PC-3 (cell line): ENCODE measurements around the gene SNCA. TPM values are rescaled to one million over a fixed set of nuclear protein-coding genes. Genes with fewer than 3 reads are reported as not detected.

Source experiments
- ATAC-seq: fragments of 200-7000 bp; cut with Tn5 transposase; 2 replicates; pipeline ENCODE4 v1.9.1; 2020; ENCODE audit warnings: mild to moderate bottlenecking, moderate library complexity
- Bru-seq: library from RNA; stranded (reverse); fragments of 400-500 nt; gene quantifications from one replicate; lab custom pipeline; 2021; lab: Mats Ljungman, UMichigan
- BruChase-seq, 2 experiments: library from RNA; stranded (reverse); fragments of 400-500 nt; gene quantifications; one replicate each; lab custom pipeline; 2021; lab: Mats Ljungman, UMichigan
- BruUV-seq: library from RNA; stranded (reverse); fragments of 400-500 nt; replicated peaks from 2 replicates; lab custom pipeline; 2021; lab: Mats Ljungman, UMichigan
- CTCF ChIA-PET: fragments of 300-600 bp; sonication (Branson Sonifier 250); formaldehyde crosslinking; loops from one replicate; lab custom pipeline; 2022; ENCODE audit warnings: antibody characterized with exemption; lab: Charles Lee
- POLR2A ChIA-PET: fragments of 300-600 bp; sonication (Branson Sonifier 250); formaldehyde crosslinking; loops from one replicate; lab custom pipeline; 2022; ENCODE audit warnings: antibody characterized with exemption; ENCODE audit not compliant: unreplicated experiment; lab: Charles Lee
- DNase-seq: peaks from one replicate; pipeline ENCODE4 v3.0.0-alpha.2; 2015
- H2AFZ ChIP-seq: fragments of 300-600 bp; sonication (generic); 2 replicates; pipeline ENCODE4 v1.6.0; 2016; ENCODE audit warnings: antibody characterized with exemption, low read length
- H3F3A ChIP-seq: fragments of 300-600 bp; sonication (generic); one replicate; pipeline ENCODE4 v1.6.0; 2017; ENCODE audit warnings: antibody characterized with exemption, low read length, control low read depth, mild to moderate bottlenecking; ENCODE audit not compliant: unreplicated experiment
- H3K27ac ChIP-seq: fragments of 300-600 bp; sonication (generic); 2 replicates; pipeline ENCODE4 v1.5.1; 2016; ENCODE audit warnings: mild to moderate bottlenecking, low read length
- H3K27me3 ChIP-seq: fragments of 300-600 bp; sonication (generic); 2 replicates; pipeline ENCODE4 v1.6.1; 2016; ENCODE audit warnings: low read length, mixed read lengths
- H3K36me3 ChIP-seq: fragments of 300-600 bp; sonication (generic); 2 replicates; pipeline ENCODE4 v1.6.1; 2016; ENCODE audit warnings: low read depth, mixed run types, low read length, mixed read lengths
- H3K4me1 ChIP-seq: fragments of 300-600 bp; sonication (generic); 2 replicates; pipeline ENCODE4 v1.5.1; 2016; ENCODE audit warnings: low read length; ENCODE audit not compliant: insufficient read depth
- H3K4me2 ChIP-seq: fragments of 300-600 bp; sonication (generic); 2 replicates; pipeline ENCODE4 v1.6.0; 2016; ENCODE audit warnings: low read length
- H3K4me3 ChIP-seq: fragments of 300-600 bp; sonication (generic); 2 replicates; pipeline ENCODE4 v1.5.1; 2016; ENCODE audit warnings: mild to moderate bottlenecking, low read length, mixed read lengths
- H3K79me2 ChIP-seq: fragments of 300-600 bp; sonication (generic); 2 replicates; pipeline ENCODE4 v1.6.1; 2017; ENCODE audit warnings: low read length, mixed read lengths
- H3K9ac ChIP-seq: fragments of 300-600 bp; sonication (generic); 2 replicates; pipeline ENCODE4 v1.6.0; 2016; ENCODE audit warnings: mild to moderate bottlenecking, low read length
- H3K9me2 ChIP-seq: fragments of 300-600 bp; sonication (generic); replicated peaks from 2 replicates; pipeline ENCODE4 v1.6.1; 2016; ENCODE audit warnings: mixed run types, low read length, mixed read lengths
- H3K9me3 ChIP-seq: fragments of 300-600 bp; sonication (generic); 2 replicates; pipeline ENCODE4 v1.6.1; 2016; ENCODE audit warnings: low read length, mixed read lengths
- H4K20me1 ChIP-seq: fragments of 300-600 bp; sonication (generic); 2 replicates; pipeline ENCODE4 v1.6.1; 2016; ENCODE audit warnings: low read length, mixed read lengths
- CTCF ChIP-seq: fragments of 300-600 bp; sonication (generic); conservative IDR thresholded peaks from 2 replicates; pipeline ENCODE4 v1.5.1; 2017; ENCODE audit warnings: antibody characterized with exemption, low read depth, mild to moderate bottlenecking, low read length
- EZH2 ChIP-seq: fragments of 300-600 bp; sonication (generic); IDR thresholded peaks from one replicate; pipeline ENCODE4 v1.6.1; 2017; ENCODE audit warnings: antibody characterized with exemption, mild to moderate bottlenecking, low read length; ENCODE audit not compliant: unreplicated experiment
- EZH2phosphoT487 ChIP-seq: fragments of 300-600 bp; sonication (generic); IDR thresholded peaks from 2 replicates; pipeline ENCODE4 v1.6.1; 2018; ENCODE audit warnings: mild to moderate bottlenecking, antibody characterized with exemption, low read length, borderline replicate concordance
- intact Hi-C: fragments of 100-400 bp; cut with micrococcal nuclease; formaldehyde crosslinking; loops from 2 replicates; pipeline ENCODE4 v1.9.0; 2023
- long read RNA-seq: library from polyadenylated mRNA; unstranded; transcript quantifications from one replicate; pipeline ENCODE4 v2.0.0, GENCODE V29; 2021; ENCODE audit not compliant: unreplicated experiment
- total RNA-seq: library from RNA; depleted of rRNA; stranded (reverse); fragments of >200 nt; gene quantifications from 2 replicates; pipeline ENCODE4 v1.2.3, GENCODE V29; 2014; rRNA removed

Gene SNCA
- total RNA-seq: 1.2 TPM in 1 of 2 replicates, not detected in the other
- percentile 1 among the genes with signal in this experiment for Bru-seq, nascent RNA
- percentile 1 among the genes with signal in this experiment for BruChase-seq, experiment 1, labeled RNA remaining after a 6-hour chase
- BruChase-seq, experiment 2, labeled RNA remaining after a 2-hour chase: not detected
- long read RNA-seq: 0 reads

- no peak within 1 kb of the TSS; the same call in 1 of the 2 replicates for H3K4me3 ChIP-seq
- no peak within 1 kb of the TSS for H3K4me2 ChIP-seq
- no peak within 1 kb of the TSS for H3K27ac ChIP-seq
- CTCF ChIA-PET: no interaction called here
- H3K9ac ChIP-seq: no peak within 1 kb of the TSS
- peaks cover 95% of the 10 kb centered on the region for H3K27me3 ChIP-seq
- H3K9me3 ChIP-seq: no peaks in the 10 kb centered on the region
- TF ChIP-seq EZH2 (no peak), CTCF (no peak), EZH2phosphoT487 (no peak)
- H4K20me1 ChIP-seq: no peaks in the 10 kb centered on the region
- no TSS peak for BruUV-seq
- POLR2A ChIA-PET: no interaction called here
- ATAC-seq (no peak), DNase-seq (no peak)
- intact Hi-C loops: no loop called here
- H3K4me1 ChIP-seq: no peaks in the 10 kb centered on the region
- no peak within 1 kb of the TSS for H2AFZ ChIP-seq
- no peaks in the 10 kb centered on the region for H3K9me2 ChIP-seq
- H3K79me2 ChIP-seq: no peaks in the 10 kb centered on the region
- no peaks in the 10 kb centered on the region for H3F3A ChIP-seq
- no peaks in the 10 kb centered on the region for H3K36me3 ChIP-seq
These were observed at the start of gene SNCA for GRCh38 chr4:89836897-89837384. SNCA (minus strand) TSS chr4:89837161; CDS start chr4:89835667, 1,494 bp downstream.

GRCh38 chr4:89879215-89879614, 42.3 kb upstream of the SNCA start:
- Histone ChIP-seq H3K4me2 (no peak overlapping the region), H3K9ac (no peak overlapping the region), H3K9me2 (no peaks in the 10 kb centered on the region), H3K9me3 (no peaks in the 10 kb centered on the region), H3K27me3 (peaks cover 67% of the 10 kb centered on the region), H3F3A (no peaks in the 10 kb centered on the region), H4K20me1 (no peaks in the 10 kb centered on the region), H3K79me2 (no peaks in the 10 kb centered on the region), H3K4me3 (no peak overlapping the region), H3K36me3 (no peaks in the 10 kb centered on the region), H3K4me1 (no peaks in the 10 kb centered on the region), H3K27ac (no peak overlapping the region), H2AFZ (no peak overlapping the region)
- TF ChIP-seq EZH2 (no peak), EZH2phosphoT487 (no peak)
- intact Hi-C loops: no loop called here
- BruUV-seq: no TSS peak
- CTCF ChIA-PET: no interaction called here
- ATAC-seq: no peak
- DNase-seq: no peak
- POLR2A ChIA-PET: no interaction called here

GRCh38 chr4:89878611-89879010, 41.6 kb upstream of the SNCA start:
- H3K79me2 ChIP-seq: no peaks in the 10 kb centered on the region
- no TSS peak for BruUV-seq
- H3K4me1 ChIP-seq: no peaks in the 10 kb centered on the region
- H3K9me3 ChIP-seq: no peaks in the 10 kb centered on the region
- POLR2A ChIA-PET: no interaction called here
- peaks cover 62% of the 10 kb centered on the region for H3K27me3 ChIP-seq
- H3K36me3 ChIP-seq: no peaks in the 10 kb centered on the region
- no peak overlapping the region for H3K9ac ChIP-seq
- H3K4me2 ChIP-seq: no peak overlapping the region
- no peak for DNase-seq
- H2AFZ ChIP-seq: no peak overlapping the region
- intact Hi-C loops: no loop called here
- H3K4me3 ChIP-seq: no peak overlapping the region
- no peak for ATAC-seq
- H3K9me2 ChIP-seq: no peaks in the 10 kb centered on the region
- H4K20me1 ChIP-seq: no peaks in the 10 kb centered on the region
- H3K27ac ChIP-seq: no peak overlapping the region
- TF ChIP-seq EZH2: no peak
- TF ChIP-seq CTCF: no peak
- TF ChIP-seq EZH2phosphoT487: no peak
- H3F3A ChIP-seq: no peaks in the 10 kb centered on the region
- CTCF ChIA-PET: no interaction called here
